Upper lobe of left lung (tissue), 6 donors: ENCODE measurements around the gene CABCOCO1. TPM values are rescaled to one million over a fixed set of nuclear protein-coding genes. Genes with fewer than 3 reads are reported as not detected.

Source experiments
- ATAC-seq, 2 donors: fragments of 200-7000 bp; cut with Tn5 transposase; one replicate each; pipeline ENCODE4 v1.9.1; 2022; ENCODE audit warnings: mild to moderate bottlenecking in 2 of 2, moderate library complexity in 2 of 2; ENCODE audit not compliant: low FRiP score in 2 of 2
- DNase-seq, 2 donors: peaks; one replicate each; pipeline ENCODE4 v3.0.0-alpha.2; 2019 to 2020
- H3K27ac ChIP-seq, 4 donors: fragments of 200-600 bp; sonication (generic); one replicate each; pipeline ENCODE4 v1.5.1; 2016 to 2019
- H3K27me3 ChIP-seq, 4 donors: fragments of 200-600 bp; sonication (generic); one replicate each; pipeline ENCODE4 v1.5.1; 2017 to 2019
- H3K36me3 ChIP-seq, 4 donors: fragments of 200-600 bp; sonication (generic); one replicate each; pipeline ENCODE4 v1.5.1; 2016 to 2019
- H3K4me1 ChIP-seq, 4 donors: fragments of 200-600 bp; sonication (generic); one replicate each; pipeline ENCODE4 v1.5.1; 2018 to 2019
- H3K4me3 ChIP-seq, 4 donors: fragments of 200-600 bp; sonication (generic); one replicate each; pipeline ENCODE4 v1.5.1; 2017 to 2019; ENCODE audit warnings: mild to moderate bottlenecking in 2 of 4, moderate library complexity in 1 of 4
- H3K9me3 ChIP-seq, 4 donors: fragments of 200-600 bp; sonication (generic); one replicate each; pipeline ENCODE4 v1.5.1; 2018 to 2019
- CTCF ChIP-seq, 6 experiments: fragments of 450-650 bp in 4 of 6; fragments of 200-600 bp in 2 of 6; sonication (generic) in 2 of 6; IDR thresholded peaks; one replicate each; pipeline ENCODE4 v1.5.1; 2016 to 2019; ENCODE audit warnings: antibody characterized with exemption in 6 of 6
- EP300 ChIP-seq, 4 donors: sonication (generic); formaldehyde crosslinking; IDR thresholded peaks; one replicate each; pipeline ENCODE4 v1.5.1; 2017; ENCODE audit warnings: antibody characterized with exemption in 4 of 4, control low read depth in 2 of 4
- POLR2A ChIP-seq, 4 donors: fragments of 450-650 bp; IDR thresholded peaks; one replicate each; pipeline ENCODE4 v1.5.1; 2016 to 2017; ENCODE audit warnings: antibody characterized with exemption in 4 of 4, mild to moderate bottlenecking in 2 of 4
- POLR2AphosphoS5 ChIP-seq, 2 donors: sonication (generic); formaldehyde crosslinking; IDR thresholded peaks; one replicate each; pipeline ENCODE4 v1.5.1; 2017; ENCODE audit warnings: antibody characterized with exemption in 2 of 2
- WGBS, 2 donors: methylation state at CpG; one replicate each; pipeline ENCODE4 v1.1.5; 2017 to 2018; 5-methylcytosine and 5-hydroxymethylcytosine counted together
- total RNA-seq, 6 donors: library from RNA; depleted of rRNA in 4 of 6; stranded (reverse); fragments of >200 nt in 4 of 6; gene quantifications; one replicate each; pipeline versions ENCODE4 v1.1.0 to v1.2.1, GENCODE V29; 2016 to 2021
- donor health status: DM: no; HTN: no; CAD: no; lungs with moderate emphysema.
- donor health status: DM: no; HTN: yes; CAD: no; lungs with severe emphysema.

Gene CABCOCO1
- total RNA-seq, 6 donors from 2014 or later: 1.3 to 12.2 (median 2.3) TPM; not detected in 1

- Histone ChIP-seq H3K27me3 (no peaks in the 10 kb centered on the region), H3K4me1 (no peaks in the 10 kb centered on the region), H3K9me3 (no peaks in the 10 kb centered on the region), H3K27ac (no peak overlapping the region), H3K4me3 (no peak overlapping the region), H3K36me3 (no peaks in the 10 kb centered on the region)
- no peak for ATAC-seq
- TF ChIP-seq EP300 (IDR thresholded peaks at IDR 0.05): no peak
- no peak for TF ChIP-seq POLR2A (IDR thresholded peaks at IDR 0.05)
- no peak for TF ChIP-seq POLR2AphosphoS5 (IDR thresholded peaks at IDR 0.05)
- no peak for TF ChIP-seq CTCF (IDR thresholded peaks at IDR 0.05)
- 91 to 96% methylated on average over 2 of the region's 2 CpGs for WGBS, 2 donors
- no peak for DNase-seq
These were observed 66.9 kb downstream of the CABCOCO1 start for GRCh38 chr10:61729596-61729995.

- Histone ChIP-seq H3K27me3 (no peaks in the 10 kb centered on the region), H3K27ac (no peak overlapping the region), H3K36me3 (no peaks in the 10 kb centered on the region), H3K9me3 (no peaks in the 10 kb centered on the region), H3K4me3 (no peak overlapping the region), H3K4me1 (no peaks in the 10 kb centered on the region)
- ATAC-seq (no peak), DNase-seq (no peak)
- WGBS, 2 donors: 73 to 86% methylated on average over 2 of the region's 2 CpGs
- TF ChIP-seq EP300 (IDR thresholded peaks at IDR 0.05): no peak
- TF ChIP-seq POLR2A (IDR thresholded peaks at IDR 0.05): no peak
- no peak for TF ChIP-seq CTCF (IDR thresholded peaks at IDR 0.05)
- no peak for TF ChIP-seq POLR2AphosphoS5 (IDR thresholded peaks at IDR 0.05)
These were observed 67.9 kb downstream of the CABCOCO1 start for GRCh38 chr10:61730671-61731070.

GRCh38 chr10:61731638-61732037 is 68.9 kb downstream of the CABCOCO1 start:
- TF ChIP-seq POLR2A (IDR thresholded peaks at IDR 0.05) (no peak), EP300 (IDR thresholded peaks at IDR 0.05) (no peak), POLR2AphosphoS5 (IDR thresholded peaks at IDR 0.05) (no peak), CTCF (IDR thresholded peaks at IDR 0.05) (no peak)
- Histone ChIP-seq H3K27me3 (no peaks in the 10 kb centered on the region), H3K4me1 (no peaks in the 10 kb centered on the region), H3K9me3 (no peaks in the 10 kb centered on the region), H3K4me3 (no peak overlapping the region), H3K27ac (no peak overlapping the region), H3K36me3 (no peaks in the 10 kb centered on the region)
- DNase-seq (no peak), ATAC-seq (no peak)
- WGBS, 2 donors: 56 to 79% methylated on average over 1 of the region's 1 CpG

- ATAC-seq: no peak
- H3K36me3 ChIP-seq: no peaks in the 10 kb centered on the region
- no peak overlapping the region for H3K27ac ChIP-seq
- TF ChIP-seq CTCF (IDR thresholded peaks at IDR 0.05): no peak
- no peak for TF ChIP-seq POLR2AphosphoS5 (IDR thresholded peaks at IDR 0.05)
- H3K9me3 ChIP-seq: no peaks in the 10 kb centered on the region
- no peak for DNase-seq
- no peak overlapping the region for H3K4me3 ChIP-seq
- 85% methylated on average over 4 of the region's 4 CpGs for WGBS, 2 donors
- no peaks in the 10 kb centered on the region for H3K4me1 ChIP-seq
- no peaks in the 10 kb centered on the region for H3K27me3 ChIP-seq
These were observed 70.0 kb downstream of the CABCOCO1 start for GRCh38 chr10:61732629-61733278.

- Histone ChIP-seq H3K4me1 (no peaks in the 10 kb centered on the region), H3K4me3 (no peak overlapping the region), H3K27me3 (no peaks in the 10 kb centered on the region), H3K36me3 (no peaks in the 10 kb centered on the region), H3K9me3 (no peaks in the 10 kb centered on the region), H3K27ac (no peak overlapping the region)
- WGBS, 2 donors: 88 to 94% methylated on average over 1 of the region's 1 CpG
- DNase-seq: no peak
- peak in 1 of 2 donors; percentile 61 for ATAC-seq
- TF ChIP-seq EP300 (IDR thresholded peaks at IDR 0.05) (no peak), POLR2AphosphoS5 (IDR thresholded peaks at IDR 0.05) (no peak), POLR2A (IDR thresholded peaks at IDR 0.05) (no peak), CTCF (IDR thresholded peaks at IDR 0.05) (peak in 5 of 6 experiments; percentile 13 to 55 (median 46))
These were observed 70.7 kb downstream of the CABCOCO1 start for GRCh38 chr10:61733358-61733940.
